Ishikawa (cell line): Measurements from ENCODE around the gene MAT2B.

Experiments used
- CEBPB ChIP-seq: IDR thresholded peaks from 2 replicates; pipeline ENCODE4 v1.6.1; 2012
- CREB1 ChIP-seq: IDR thresholded peaks from 2 replicates; pipeline ENCODE4 v1.6.1; 2012; ENCODE audit warnings: low read depth
- EGR1 ChIP-seq: IDR thresholded peaks from 2 replicates; pipeline ENCODE4 v1.6.1; 2012
- EP300 ChIP-seq: IDR thresholded peaks from 2 replicates; pipeline ENCODE4 v1.6.1; 2012; ENCODE audit warnings: borderline replicate concordance
- FOXM1 ChIP-seq: IDR thresholded peaks from 2 replicates; pipeline ENCODE4 v1.6.1; 2012; ENCODE audit warnings: low read depth, borderline replicate concordance
- NFIC ChIP-seq: IDR thresholded peaks from 2 replicates; pipeline ENCODE4 v1.6.1; 2012
- RAD21 ChIP-seq: IDR thresholded peaks from 2 replicates; pipeline ENCODE4 v1.6.1; 2012; ENCODE audit warnings: low read depth
- TAF1 ChIP-seq: IDR thresholded peaks from 2 replicates; pipeline ENCODE4 v1.6.1; 2012; ENCODE audit warnings: low read depth, mild to moderate bottlenecking
- TCF12 ChIP-seq: IDR thresholded peaks from 2 replicates; pipeline ENCODE4 v1.6.1; 2012; ENCODE audit warnings: low read depth
- TEAD4 ChIP-seq: IDR thresholded peaks from 2 replicates; pipeline ENCODE4 v1.6.1; 2012
- YY1 ChIP-seq: IDR thresholded peaks from 2 replicates; pipeline ENCODE4 v1.6.1; 2012; ENCODE audit warnings: low read depth
- ZBTB7A ChIP-seq: IDR thresholded peaks from 2 replicates; pipeline ENCODE4 v1.6.1; 2012; ENCODE audit warnings: low read depth
- TF ChIP-seq, protein P1 (sequence below): IDR thresholded peaks from 2 replicates; pipeline ENCODE4 v1.6.1; 2012; ENCODE audit warnings: low read depth, mild to moderate bottlenecking
- TF ChIP-seq, protein P2 (sequence below): IDR thresholded peaks from 2 replicates; pipeline ENCODE4 v1.6.1; 2012
- TF ChIP-seq, protein P3 (sequence below): IDR thresholded peaks from 2 replicates; pipeline ENCODE4 v1.6.1; 2012

MAT2B gene

DNA sequence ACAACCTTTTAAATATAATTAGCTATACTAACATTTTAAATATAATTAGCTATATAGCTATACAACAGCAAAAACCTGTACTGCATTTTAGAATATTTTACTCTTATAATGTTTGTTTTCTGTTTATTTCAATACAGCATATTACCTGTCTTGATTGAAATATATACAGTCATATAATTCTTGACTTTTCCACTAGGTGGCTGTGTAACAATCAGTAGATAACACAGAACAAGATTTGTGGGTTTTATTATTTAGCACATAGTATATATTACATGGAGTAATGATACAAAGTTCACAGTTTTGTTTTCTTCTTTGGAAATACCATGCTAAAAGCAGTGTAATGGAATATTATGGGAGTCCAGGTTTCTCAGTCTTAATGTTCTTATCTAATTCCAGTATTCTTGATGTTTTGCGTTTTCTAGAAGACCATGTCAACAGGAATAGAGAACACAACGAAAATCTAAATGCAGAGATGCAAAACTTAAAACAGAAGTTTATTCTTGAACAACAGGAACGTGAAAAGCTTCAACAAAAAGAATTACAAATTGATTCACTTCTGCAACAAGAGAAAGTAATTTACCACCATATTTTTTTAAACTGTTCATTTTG, 31.7 kb upstream of the MAT2B start:
- TF ChIP-seq EP300 (no peak), FOXM1 (no peak), YY1 (no peak), ZBTB7A (no peak)
- TF ChIP-seq, protein P1, sequence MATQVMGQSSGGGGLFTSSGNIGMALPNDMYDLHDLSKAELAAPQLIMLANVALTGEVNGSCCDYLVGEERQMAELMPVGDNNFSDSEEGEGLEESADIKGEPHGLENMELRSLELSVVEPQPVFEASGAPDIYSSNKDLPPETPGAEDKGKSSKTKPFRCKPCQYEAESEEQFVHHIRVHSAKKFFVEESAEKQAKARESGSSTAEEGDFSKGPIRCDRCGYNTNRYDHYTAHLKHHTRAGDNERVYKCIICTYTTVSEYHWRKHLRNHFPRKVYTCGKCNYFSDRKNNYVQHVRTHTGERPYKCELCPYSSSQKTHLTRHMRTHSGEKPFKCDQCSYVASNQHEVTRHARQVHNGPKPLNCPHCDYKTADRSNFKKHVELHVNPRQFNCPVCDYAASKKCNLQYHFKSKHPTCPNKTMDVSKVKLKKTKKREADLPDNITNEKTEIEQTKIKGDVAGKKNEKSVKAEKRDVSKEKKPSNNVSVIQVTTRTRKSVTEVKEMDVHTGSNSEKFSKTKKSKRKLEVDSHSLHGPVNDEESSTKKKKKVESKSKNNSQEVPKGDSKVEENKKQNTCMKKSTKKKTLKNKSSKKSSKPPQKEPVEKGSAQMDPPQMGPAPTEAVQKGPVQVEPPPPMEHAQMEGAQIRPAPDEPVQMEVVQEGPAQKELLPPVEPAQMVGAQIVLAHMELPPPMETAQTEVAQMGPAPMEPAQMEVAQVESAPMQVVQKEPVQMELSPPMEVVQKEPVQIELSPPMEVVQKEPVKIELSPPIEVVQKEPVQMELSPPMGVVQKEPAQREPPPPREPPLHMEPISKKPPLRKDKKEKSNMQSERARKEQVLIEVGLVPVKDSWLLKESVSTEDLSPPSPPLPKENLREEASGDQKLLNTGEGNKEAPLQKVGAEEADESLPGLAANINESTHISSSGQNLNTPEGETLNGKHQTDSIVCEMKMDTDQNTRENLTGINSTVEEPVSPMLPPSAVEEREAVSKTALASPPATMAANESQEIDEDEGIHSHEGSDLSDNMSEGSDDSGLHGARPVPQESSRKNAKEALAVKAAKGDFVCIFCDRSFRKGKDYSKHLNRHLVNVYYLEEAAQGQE = no peak
- TF ChIP-seq, protein P2, sequence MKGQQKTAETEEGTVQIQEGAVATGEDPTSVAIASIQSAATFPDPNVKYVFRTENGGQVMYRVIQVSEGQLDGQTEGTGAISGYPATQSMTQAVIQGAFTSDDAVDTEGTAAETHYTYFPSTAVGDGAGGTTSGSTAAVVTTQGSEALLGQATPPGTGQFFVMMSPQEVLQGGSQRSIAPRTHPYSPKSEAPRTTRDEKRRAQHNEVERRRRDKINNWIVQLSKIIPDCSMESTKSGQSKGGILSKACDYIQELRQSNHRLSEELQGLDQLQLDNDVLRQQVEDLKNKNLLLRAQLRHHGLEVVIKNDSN = no peak
- TF ChIP-seq, protein P3, sequence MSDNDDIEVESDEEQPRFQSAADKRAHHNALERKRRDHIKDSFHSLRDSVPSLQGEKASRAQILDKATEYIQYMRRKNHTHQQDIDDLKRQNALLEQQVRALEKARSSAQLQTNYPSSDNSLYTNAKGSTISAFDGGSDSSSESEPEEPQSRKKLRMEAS = no peak

DNA sequence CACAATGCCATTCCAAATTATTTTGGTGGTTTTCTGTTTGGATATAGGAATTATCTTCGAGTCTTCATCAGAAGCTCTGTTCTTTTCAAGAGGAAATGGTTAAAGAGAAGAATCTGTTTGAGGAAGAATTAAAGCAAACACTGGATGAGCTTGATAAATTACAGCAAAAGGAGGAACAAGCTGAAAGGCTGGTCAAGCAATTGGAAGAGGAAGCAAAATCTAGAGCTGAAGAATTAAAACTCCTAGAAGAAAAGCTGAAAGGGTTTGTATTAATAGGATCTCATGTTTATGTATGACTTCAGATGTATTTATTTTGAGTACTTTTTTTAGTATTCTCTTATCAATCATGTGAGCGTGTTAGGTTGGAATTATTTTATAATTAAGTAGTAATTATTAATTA, 30.0 kb upstream of the MAT2B start:
- TF ChIP-seq TAF1 (no peak), ZBTB7A (no peak), EGR1 (no peak), YY1 (no peak), NFIC (no peak), RAD21 (no peak), TEAD4 (no peak), FOXM1 (no peak), TCF12 (no peak), CEBPB (no peak), CREB1 (no peak)
- TF ChIP-seq, protein P3 = no peak
- TF ChIP-seq, protein P2 = no peak

DNA sequence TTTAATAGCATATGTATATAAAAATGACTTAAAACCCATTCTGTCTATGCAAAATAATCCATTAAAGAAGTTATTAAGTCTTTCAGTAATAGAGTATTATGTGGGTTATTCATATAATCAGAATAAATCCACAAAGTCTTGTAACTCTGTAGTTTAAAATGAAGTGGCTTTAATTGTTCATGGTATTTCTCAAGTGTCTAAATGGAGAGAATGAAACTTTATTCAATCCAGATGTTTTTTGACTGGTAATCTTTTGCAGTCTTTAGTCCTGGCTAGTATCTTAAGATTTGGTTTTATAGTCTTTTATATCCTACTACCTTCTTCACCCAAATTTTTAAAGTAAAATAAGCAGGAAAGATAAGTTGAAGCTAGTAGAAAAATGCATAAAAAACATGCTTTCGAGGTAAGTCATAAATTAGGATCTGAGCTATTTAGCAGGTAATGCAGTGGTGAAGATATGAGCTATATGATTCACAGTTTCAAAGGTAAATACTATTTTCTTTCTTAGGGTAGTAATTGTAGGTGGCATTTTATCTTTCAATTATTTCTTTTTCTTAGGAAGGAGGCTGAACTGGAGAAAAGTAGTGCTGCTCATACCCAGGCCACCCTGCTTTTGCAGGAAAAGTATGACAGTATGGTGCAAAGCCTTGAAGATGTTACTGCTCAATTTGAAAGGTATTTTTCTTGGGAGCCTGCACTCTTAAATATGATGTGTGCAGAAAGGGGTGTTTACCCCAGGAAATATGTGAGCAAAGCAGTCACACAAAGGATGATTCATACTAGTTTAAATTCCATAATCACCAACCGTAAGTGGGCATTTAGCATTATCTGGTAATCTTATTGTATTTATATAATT, 27.1 kb upstream of the MAT2B start:
- TF ChIP-seq EP300 (no peak), EGR1 (no peak), YY1 (no peak), RAD21 (no peak), TEAD4 (no peak), FOXM1 (no peak)
- TF ChIP-seq, protein P3 = no peak

DNA sequence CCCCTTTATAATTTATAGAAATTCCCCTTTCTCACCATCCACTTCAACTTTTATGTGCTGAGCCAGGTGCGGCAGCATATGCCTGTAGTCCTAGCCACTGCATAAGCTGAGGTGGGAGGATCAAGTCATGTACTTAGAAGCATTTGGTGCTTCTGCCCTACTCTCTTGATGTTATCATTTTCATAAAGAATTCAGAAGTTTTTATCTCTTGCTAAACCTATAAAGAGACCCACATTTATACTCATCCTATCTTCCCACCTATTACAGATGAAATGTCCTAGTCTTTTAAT, 26.5 kb upstream of the MAT2B start:
- TF ChIP-seq TCF12 = no peak
- TF ChIP-seq, protein P2 = no peak
- TF ChIP-seq, protein P1 = no peak
- no peak for TF ChIP-seq FOXM1
- TF ChIP-seq EGR1 = no peak
- TF ChIP-seq, protein P3 = no peak
- no peak for TF ChIP-seq NFIC
- no peak for TF ChIP-seq CREB1
- TF ChIP-seq EP300 = no peak
- TF ChIP-seq ZBTB7A = no peak
- TF ChIP-seq CEBPB = no peak
